ENCODE results near the gene DNTTIP2.

The DNTTIP2 gene

DNA sequence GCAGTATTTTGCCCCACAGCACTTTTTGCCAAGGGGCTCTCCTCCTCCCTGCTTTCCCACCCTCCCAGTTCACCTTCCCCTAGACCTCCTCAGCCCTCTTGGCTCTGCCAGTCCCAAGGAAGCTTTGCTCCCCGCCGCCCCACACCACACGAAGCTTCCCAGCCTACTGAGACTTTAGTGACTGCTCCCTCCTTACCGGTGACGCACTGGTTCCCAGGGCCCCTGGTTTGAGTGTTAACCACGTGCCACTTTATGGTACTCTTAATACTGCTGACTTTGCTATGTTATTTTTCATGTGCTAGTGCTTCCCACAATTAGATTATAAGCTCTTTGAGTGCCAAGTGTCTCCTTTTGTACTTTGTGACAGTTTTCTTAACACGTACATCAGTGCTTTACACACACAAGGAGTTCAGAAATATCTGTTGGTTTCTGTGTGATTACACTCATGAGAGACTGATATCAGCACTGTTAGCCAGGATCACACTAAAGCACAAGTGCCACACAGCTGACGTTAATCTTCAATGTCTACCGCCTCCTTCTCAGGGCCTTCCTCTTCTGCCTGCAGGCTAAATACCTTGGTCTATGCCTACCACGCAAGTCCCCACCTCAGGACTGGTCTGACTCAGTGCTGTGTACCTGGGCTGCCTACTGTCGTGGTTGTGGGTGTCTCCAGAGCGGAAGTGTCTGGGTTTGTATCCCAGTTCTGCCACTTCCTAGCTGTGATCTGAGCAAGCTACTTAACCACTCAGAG lies 61.0 kb downstream of the DNTTIP2 start:
- H3K4me3 Mint-ChIP-seq, result no peak overlapping the region

DNA sequence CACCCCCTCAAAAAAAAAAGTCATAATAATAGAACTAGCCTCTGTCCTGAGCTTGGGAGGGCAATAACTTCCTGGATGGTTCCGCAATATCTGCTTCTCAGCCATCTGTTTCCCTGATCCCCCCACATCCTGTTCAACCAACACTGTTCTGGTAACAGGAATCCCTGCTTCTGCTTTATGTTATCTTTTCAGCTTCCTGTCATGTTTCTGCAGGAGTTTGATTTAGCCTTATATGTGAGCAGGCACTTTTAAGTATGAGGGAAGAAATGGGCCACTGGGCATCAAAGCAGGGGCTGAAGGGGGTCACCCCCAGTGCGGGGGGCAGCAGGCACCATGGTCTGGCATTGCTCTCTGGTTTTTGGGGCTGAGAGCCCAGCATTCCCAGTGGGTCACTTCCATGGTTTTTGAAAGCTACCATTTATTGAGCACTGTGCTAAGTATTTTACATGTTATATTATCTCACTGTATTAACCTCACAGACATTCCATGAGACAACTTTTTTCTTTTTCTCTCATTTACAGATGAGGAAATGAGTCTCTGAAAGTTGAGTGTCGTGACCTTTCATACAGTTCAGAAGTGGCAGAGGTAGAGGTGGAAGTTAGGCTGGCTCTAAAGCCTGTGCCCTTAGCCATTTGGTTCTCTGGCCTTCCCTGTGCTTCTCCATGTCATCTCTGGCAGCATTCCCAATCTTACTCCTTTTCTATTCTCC lies 61.9 kb downstream of the DNTTIP2 start:
- Mint-ChIP-seq H3K9me3 (no peaks in the 10 kb centered on the region), H3K4me3 (no peak overlapping the region), H3K27me3 (no peaks in the 10 kb centered on the region), H3K4me1 (ENCODE audit: low read depth) (peaks cover 21% of the 10 kb centered on the region), H3K36me3 (ENCODE audit: low read depth) (no peaks in the 10 kb centered on the region), H3K27ac (no peak overlapping the region)
- DNase-seq, result no peak

More for the DNA sequence above, 61.0 kb downstream of the DNTTIP2 start:
- no peaks in the 10 kb centered on the region for H3K9me3 Mint-ChIP-seq
- DNase-seq, result peak; percentile 36
- no peaks in the 10 kb centered on the region for H3K36me3 Mint-ChIP-seq (ENCODE audit: low read depth)
- H3K27me3 Mint-ChIP-seq, result no peaks in the 10 kb centered on the region
- peaks cover 25% of the 10 kb centered on the region for H3K4me1 Mint-ChIP-seq (ENCODE audit: low read depth)
- H3K27ac Mint-ChIP-seq, result no peak overlapping the region

All from activated T-cell treated with anti-CD3 and anti-CD28 coated beads, Interleukin-2, amount 50 U/mL, for 24 hours (primary cell).